Glutamatergic neuron (in vitro differentiated cells): ENCODE results near the gene TRIP12. TPM values are rescaled to one million over a fixed set of nuclear protein-coding genes. Genes with fewer than 3 reads are reported as not detected.
A peak's percentile ranks its signal among the peaks of the same experiment; 100 is the strongest.

Experiments used
- DNase-seq: peaks from one replicate; pipeline ENCODE4 v3.0.0; 2022
- H3K27ac Mint-ChIP-seq: one replicate; pipeline ENCODE4 v1.8.0; 2020; ENCODE audit warnings: mild to moderate bottlenecking, mixed read lengths, inconsistent platforms; ENCODE audit not compliant: unreplicated experiment
- H3K27me3 Mint-ChIP-seq: one replicate; pipeline ENCODE4 v1.8.0; 2020; ENCODE audit warnings: mild to moderate bottlenecking, moderate library complexity, mixed read lengths, inconsistent platforms; ENCODE audit not compliant: unreplicated experiment
- H3K36me3 Mint-ChIP-seq: one replicate; pipeline ENCODE4 v1.8.0; 2020; ENCODE audit warnings: mild to moderate bottlenecking, mixed read lengths, inconsistent platforms; ENCODE audit not compliant: unreplicated experiment
- H3K4me1 Mint-ChIP-seq: one replicate; pipeline ENCODE4 v1.8.0; 2020; ENCODE audit warnings: mild to moderate bottlenecking, low read depth, mixed read lengths, inconsistent platforms; ENCODE audit not compliant: unreplicated experiment
- H3K4me3 Mint-ChIP-seq: one replicate; pipeline ENCODE4 v1.8.0; 2020; ENCODE audit warnings: mild to moderate bottlenecking, mixed read lengths, inconsistent platforms; ENCODE audit not compliant: unreplicated experiment
- H3K9me3 Mint-ChIP-seq: one replicate; pipeline ENCODE4 v1.8.0; 2020; ENCODE audit warnings: mild to moderate bottlenecking, moderate library complexity, mixed read lengths, inconsistent platforms; ENCODE audit not compliant: unreplicated experiment
- total RNA-seq: library from RNA; stranded (reverse); fragmentation: NEBNext Ultra II Directional; extraction: Animal tissue kit (Norgen Biotek cat#: 25700); gene quantifications from one replicate; pipeline ENCODE4 v1.2.1, GENCODE V29; 2021; ENCODE audit not compliant: unreplicated experiment
- TF ChIP-seq, protein P1 (sequence below): fragments of 200-600 bp; sonication (generic); IDR thresholded peaks from one replicate; pipeline ENCODE4 v1.5.0; 2021; ENCODE audit not compliant: partially characterized antibody, unreplicated experiment

TRIP12 gene
- total RNA-seq, 1 donor from 2014 or later, result 192 TPM

DNA sequence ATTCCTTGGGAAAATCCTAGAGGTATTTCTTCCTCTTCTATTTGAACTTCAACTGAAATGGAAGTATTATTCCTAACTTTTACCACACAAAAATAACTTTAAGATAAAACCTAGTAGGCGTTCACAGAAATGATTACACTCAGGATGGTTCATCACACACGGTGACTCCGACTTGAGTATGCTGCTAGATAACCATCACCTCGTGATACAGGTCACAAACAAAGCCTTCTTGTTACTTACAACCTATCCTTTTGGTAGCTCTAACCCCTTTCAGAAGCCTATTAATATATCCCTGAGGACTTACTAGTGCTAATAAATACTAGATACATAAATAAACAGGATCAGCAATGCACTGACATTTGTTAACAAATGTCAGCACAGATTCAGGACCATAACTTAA is 106.5 kb downstream of the TRIP12 start:
- no peak for DNase-seq
- no peak overlapping the region for H3K27ac Mint-ChIP-seq
- H3K36me3 Mint-ChIP-seq, result peaks cover 5% of the 10 kb centered on the region
- H3K27me3 Mint-ChIP-seq, result no peaks in the 10 kb centered on the region
- no peak overlapping the region for H3K4me3 Mint-ChIP-seq
- no peaks in the 10 kb centered on the region for H3K4me1 Mint-ChIP-seq
- TF ChIP-seq, protein P1, sequence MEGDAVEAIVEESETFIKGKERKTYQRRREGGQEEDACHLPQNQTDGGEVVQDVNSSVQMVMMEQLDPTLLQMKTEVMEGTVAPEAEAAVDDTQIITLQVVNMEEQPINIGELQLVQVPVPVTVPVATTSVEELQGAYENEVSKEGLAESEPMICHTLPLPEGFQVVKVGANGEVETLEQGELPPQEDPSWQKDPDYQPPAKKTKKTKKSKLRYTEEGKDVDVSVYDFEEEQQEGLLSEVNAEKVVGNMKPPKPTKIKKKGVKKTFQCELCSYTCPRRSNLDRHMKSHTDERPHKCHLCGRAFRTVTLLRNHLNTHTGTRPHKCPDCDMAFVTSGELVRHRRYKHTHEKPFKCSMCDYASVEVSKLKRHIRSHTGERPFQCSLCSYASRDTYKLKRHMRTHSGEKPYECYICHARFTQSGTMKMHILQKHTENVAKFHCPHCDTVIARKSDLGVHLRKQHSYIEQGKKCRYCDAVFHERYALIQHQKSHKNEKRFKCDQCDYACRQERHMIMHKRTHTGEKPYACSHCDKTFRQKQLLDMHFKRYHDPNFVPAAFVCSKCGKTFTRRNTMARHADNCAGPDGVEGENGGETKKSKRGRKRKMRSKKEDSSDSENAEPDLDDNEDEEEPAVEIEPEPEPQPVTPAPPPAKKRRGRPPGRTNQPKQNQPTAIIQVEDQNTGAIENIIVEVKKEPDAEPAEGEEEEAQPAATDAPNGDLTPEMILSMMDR, result no peak
- H3K9me3 Mint-ChIP-seq, result no peaks in the 10 kb centered on the region

DNA sequence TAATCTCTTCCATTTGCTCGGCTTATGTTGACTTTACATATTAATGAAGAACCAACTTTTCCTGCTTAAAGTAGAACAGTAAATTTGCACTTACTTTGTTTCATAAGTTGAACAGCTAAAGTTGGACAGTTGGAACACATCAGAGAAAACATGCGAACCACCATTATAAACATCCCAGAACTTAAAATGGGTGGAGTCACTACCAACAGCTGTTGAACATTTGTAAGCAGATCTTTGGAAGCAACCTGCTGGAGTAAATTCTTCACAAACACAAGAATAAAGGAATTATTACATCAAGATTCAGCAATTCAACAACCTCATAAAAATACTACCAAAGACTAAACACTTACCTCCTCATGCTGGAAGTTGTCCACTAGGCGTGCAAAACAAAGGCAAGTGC is 111.0 kb downstream of the TRIP12 start:
- H3K9me3 Mint-ChIP-seq, result no peaks in the 10 kb centered on the region
- H3K27me3 Mint-ChIP-seq, result no peaks in the 10 kb centered on the region
- TF ChIP-seq, protein P1, result no peak
- no peaks in the 10 kb centered on the region for H3K4me1 Mint-ChIP-seq
- H3K36me3 Mint-ChIP-seq, result peaks cover 5% of the 10 kb centered on the region
- H3K27ac Mint-ChIP-seq, result no peak overlapping the region
- no peak for DNase-seq
- no peak overlapping the region for H3K4me3 Mint-ChIP-seq

GRCh38 chr2:229805559-229805958 is 116.2 kb downstream of the TRIP12 start:
- H3K36me3 Mint-ChIP-seq, result no peaks in the 10 kb centered on the region
- no peaks in the 10 kb centered on the region for H3K9me3 Mint-ChIP-seq
- H3K27me3 Mint-ChIP-seq, result no peaks in the 10 kb centered on the region
- TF ChIP-seq, protein P1, result no peak
- H3K4me3 Mint-ChIP-seq, result no peak overlapping the region
- H3K4me1 Mint-ChIP-seq, result no peaks in the 10 kb centered on the region
- DNase-seq, result no peak
- no peak overlapping the region for H3K27ac Mint-ChIP-seq

DNA sequence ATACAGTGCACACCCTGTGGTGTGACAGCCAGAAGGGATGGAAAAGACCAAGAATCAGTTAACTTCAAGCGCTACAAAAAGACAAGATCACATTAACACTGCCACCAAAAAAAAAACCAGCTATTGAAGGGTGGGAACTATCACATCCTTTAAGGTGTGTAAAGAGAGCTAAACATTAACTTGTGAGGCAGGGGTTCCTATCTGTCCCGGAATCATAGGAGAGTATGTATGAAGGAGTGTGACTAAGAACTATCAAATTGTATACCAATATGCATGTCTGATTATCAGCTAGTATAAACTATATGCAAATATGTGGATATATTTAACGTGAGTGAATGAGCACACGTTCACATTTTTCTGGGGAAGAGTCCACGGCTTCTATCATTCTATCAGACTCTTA is 119.0 kb downstream of the TRIP12 start:
- DNase-seq, result no peak
- Mint-ChIP-seq H3K36me3 (no peaks in the 10 kb centered on the region), H3K27me3 (no peaks in the 10 kb centered on the region), H3K27ac (no peak overlapping the region), H3K4me1 (no peaks in the 10 kb centered on the region), H3K9me3 (peaks cover 2% of the 10 kb centered on the region), H3K4me3 (no peak overlapping the region)
- TF ChIP-seq, protein P1, result no peak

DNA sequence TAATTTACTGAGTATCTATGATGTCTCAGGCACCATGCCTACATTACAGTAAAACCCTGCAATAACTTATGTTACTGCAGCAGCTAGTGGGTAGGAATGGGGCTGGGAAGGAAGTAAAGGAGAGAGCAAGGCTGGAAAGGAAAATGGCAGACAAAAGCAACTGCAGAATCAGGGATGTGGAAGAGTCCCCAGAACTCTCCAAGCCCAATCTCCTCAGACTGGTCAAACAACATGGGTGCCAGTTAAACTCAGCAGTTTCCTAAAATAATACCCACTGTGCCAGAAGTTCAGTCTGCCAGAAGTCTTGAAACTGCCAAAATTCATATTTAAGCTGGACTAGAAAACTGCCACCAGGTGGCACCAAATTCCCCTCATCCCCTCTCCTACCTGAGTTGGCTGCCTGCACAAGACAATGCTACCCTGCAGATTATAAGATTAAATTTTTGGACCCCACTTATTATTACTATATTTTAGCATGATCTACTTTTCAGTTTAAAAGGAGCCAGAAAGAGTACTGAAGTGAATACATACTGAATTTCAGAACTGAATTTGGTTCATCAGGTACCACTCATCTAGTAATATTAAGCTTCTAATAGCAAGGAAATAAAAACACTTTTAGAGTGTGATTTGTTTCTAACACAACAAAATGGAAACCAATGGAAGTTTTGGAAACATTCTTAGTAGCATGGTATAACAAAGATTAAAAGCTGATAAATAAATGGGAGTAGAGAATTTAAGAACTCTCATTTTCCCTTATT is 120.6 kb downstream of the TRIP12 start:
- TF ChIP-seq, protein P1, result peak; percentile 81
- Mint-ChIP-seq H3K36me3 (no peaks in the 10 kb centered on the region), H3K4me3 (no peak overlapping the region), H3K27ac (no peak overlapping the region), H3K4me1 (no peaks in the 10 kb centered on the region), H3K27me3 (no peaks in the 10 kb centered on the region), H3K9me3 (peaks cover 2% of the 10 kb centered on the region)
- peak; percentile 66 for DNase-seq
